Bronchial epithelial cell (primary cell): ENCODE measurements around the gene MRM2. TPM values are rescaled to one million over a fixed set of nuclear protein-coding genes. Genes with fewer than 3 reads are reported as not detected.

Source experiments
- DNase-seq: peaks from one replicate; pipeline ENCODE4 v3.0.0-alpha.2; 2010; ENCODE audit warnings: low read depth
- FAIRE-seq: peaks from 2 replicates; lab custom pipeline; 2011; peaks lifted over from hg19 to GRCh38; lab: Jason Lieb, UNC
- H3K27me3 ChIP-seq: 2 replicates; pipeline ENCODE4 v1.5.1; 2011; ENCODE audit warnings: low read length; ENCODE audit not compliant: control insufficient read depth, insufficient read depth
- H3K36me3 ChIP-seq: 2 replicates; pipeline ENCODE4 v1.5.1; 2011; ENCODE audit warnings: low read length; ENCODE audit not compliant: control insufficient read depth, insufficient read depth
- H3K4me3 ChIP-seq: 2 replicates; pipeline ENCODE4 v1.5.1; 2011; ENCODE audit warnings: mild to moderate bottlenecking, low read depth, low read length, control low read depth
- CTCF ChIP-seq: IDR thresholded peaks from 2 replicates; pipeline ENCODE4 v1.5.1; 2011; ENCODE audit warnings: mild to moderate bottlenecking, moderate library complexity, low read length, control low read depth, inconsistent platforms; ENCODE audit not compliant: insufficient read depth, severe bottlenecking
- total RNA-seq: library from RNA; depleted of rRNA; stranded (reverse); fragments of >200 nt; gene quantifications from 2 replicates; pipeline ENCODE4 v1.2.1, GENCODE V29; 2014

Gene MRM2
- total RNA-seq, 1 donor from 2014 or later, result 21.1 TPM

DNA sequence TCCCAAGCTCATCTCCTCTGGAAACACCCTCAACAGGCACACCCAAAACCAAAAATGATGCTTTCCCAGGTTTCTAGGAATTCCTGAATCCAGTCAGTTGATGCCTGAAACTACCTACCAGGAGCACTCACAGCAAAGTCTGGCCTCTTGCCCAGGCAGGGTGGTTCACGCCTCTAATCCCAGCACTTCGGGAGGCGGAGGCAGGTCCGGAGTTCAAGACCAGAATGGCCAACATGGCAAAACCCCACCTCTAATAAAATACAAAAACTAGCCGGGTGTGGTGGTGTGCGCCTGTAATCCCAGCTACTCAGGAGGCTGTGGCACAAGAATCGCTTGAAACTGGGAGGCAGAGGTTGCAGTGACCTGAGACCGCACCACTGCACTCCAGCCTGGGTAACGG, 11.1 kb downstream of the MRM2 start:
- FAIRE-seq, result no peak
- Histone ChIP-seq H3K27me3 (no peaks in the 10 kb centered on the region), H3K4me3 (no peak overlapping the region), H3K36me3 (peaks cover 13% of the 10 kb centered on the region)
- no peak for TF ChIP-seq CTCF
- no peak for DNase-seq

DNA sequence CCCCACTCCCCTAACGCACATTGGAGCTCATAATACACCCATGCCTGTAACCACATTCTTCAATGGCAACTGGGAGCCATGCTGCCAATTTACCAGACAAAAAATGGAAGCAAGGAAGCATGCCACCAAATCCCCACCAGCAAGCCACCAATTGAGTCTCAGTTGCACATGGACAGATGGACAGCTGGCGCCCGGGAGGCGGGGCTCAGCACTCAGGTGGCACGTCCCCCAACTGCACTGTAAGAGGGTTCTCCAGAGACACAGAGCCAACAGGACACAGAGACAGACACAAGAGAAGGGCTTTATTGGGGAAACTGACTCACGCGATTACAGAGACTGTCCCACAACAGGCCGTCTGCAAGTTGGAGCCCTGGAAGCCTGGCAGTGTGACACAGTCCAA, 11.8 kb downstream of the MRM2 start:
- peaks cover 13% of the 10 kb centered on the region for H3K36me3 ChIP-seq
- no peak overlapping the region for H3K4me3 ChIP-seq
- DNase-seq (no peak), FAIRE-seq (no peak)
- no peaks in the 10 kb centered on the region for H3K27me3 ChIP-seq
- no peak for TF ChIP-seq CTCF

DNA sequence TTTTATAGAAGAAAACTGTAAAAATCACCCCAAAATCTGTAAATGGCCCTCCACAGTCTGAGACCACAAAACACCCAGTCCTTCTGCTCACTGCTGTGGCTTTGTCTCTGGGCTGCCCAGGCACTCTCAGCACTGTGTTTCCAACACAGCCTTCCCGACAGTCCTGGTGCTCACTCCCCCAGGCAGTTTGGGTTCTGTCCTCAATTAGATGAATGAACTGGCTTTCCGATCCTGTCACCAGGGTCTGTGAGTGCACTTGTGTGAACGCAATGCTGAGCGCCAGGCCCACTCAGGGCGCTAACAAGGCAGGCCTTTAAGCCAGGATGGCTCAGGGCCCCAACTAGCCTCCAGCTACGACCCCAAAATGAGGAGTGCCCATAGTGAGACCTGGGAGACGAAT, 12.5 kb downstream of the MRM2 start:
- no peaks in the 10 kb centered on the region for H3K27me3 ChIP-seq
- no peak overlapping the region for H3K4me3 ChIP-seq
- TF ChIP-seq CTCF, result no peak
- H3K36me3 ChIP-seq, result peaks cover 10% of the 10 kb centered on the region
- DNase-seq (no peak), FAIRE-seq (no peak)

DNA sequence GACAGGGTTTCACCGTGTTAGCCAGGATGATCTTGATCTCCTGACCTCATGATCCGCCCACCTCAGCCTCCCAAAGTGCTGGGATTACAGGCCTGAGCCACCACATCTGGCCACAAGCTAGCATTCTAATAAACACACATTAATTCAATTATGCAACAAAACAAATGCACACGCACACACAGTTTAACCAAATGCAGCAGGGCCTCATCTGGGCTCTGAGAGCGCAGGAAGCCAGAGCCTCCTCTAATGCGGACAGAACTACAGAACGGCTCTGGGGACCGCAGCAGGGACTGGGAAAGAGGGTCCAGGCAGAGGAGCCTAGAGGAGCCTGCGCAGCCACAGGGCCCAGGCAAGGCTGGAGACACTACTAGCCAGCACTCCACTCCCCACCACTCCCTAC, 13.1 kb downstream of the MRM2 start:
- no peak for DNase-seq
- TF ChIP-seq CTCF, result no peak
- no peak for FAIRE-seq
- Histone ChIP-seq H3K27me3 (no peaks in the 10 kb centered on the region), H3K4me3 (no peak overlapping the region), H3K36me3 (peaks cover 10% of the 10 kb centered on the region)

GRCh38 chr7:2227699-2228098, 14.3 kb downstream of the MRM2 start:
- no peaks in the 10 kb centered on the region for H3K27me3 ChIP-seq
- H3K36me3 ChIP-seq, result peaks cover 11% of the 10 kb centered on the region
- no peak for DNase-seq

More at GRCh38 chr7:2227699-2228098, 14.3 kb downstream of the MRM2 start:
- TF ChIP-seq CTCF, result no peak
- no peak for FAIRE-seq
- no peak overlapping the region for H3K4me3 ChIP-seq
